ENCODE measurements around the gene MYH16.
"Not testable (repeated sequence)": the region's sequence is repeated elsewhere in the genome, so short reads cannot be mapped to it uniquely, and the experiment has no call there.

The MYH16 gene

DNA sequence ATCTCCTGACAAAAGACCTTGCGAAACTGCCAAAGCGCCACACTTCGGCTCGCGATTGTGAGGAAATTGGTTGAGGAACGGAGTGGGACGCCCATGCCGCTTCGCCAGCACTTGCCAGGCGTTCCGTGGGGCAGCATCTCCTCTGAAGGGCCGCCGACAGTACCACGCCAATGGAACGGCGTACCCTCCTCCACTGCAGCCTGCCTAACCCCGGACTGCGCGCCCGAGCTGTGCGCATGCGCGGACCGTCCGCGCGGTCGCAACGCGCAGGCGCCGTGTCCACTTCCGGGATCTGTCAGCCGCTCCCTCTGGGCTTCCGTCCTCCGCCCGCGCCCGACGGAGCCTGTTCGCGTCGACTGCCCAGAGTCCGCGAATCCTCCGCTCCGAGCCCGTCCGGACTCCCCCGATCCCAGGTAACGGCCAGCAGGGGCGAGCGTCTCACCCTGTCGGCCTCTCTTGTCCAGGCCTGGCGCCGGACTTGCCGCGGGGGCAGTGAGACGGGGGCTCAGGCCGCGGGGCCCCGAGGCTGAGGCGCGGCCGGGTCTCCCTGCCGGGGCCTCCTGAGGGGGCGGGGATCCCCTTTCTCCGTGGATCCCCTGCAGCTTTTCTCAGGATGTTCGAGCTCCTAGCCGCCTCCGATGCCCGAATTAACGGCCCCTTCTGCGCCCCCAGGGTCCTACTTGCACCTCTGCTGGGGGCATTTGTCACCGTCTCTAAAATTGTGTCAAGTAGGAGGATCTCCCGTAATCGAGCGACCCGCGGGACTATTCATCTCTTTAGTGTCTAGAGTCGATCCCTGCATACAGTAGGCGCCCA, 53.2 kb downstream of the MYH16 start, which contains the start of gene ARPC1A:
ARPC1A (plus strand) TSS at position 307 of the 816 bp plus-strand sequence. CDS start 7,456 bp downstream, outside the sequence.
- H3K9me3 Mint-ChIP-seq: no peaks in the 10 kb centered on the region
- peak within 1 kb of the TSS; percentile 87 to 91 (median 91) for H3K4me3 Mint-ChIP-seq
- TF ChIP-seq, protein P1, sequence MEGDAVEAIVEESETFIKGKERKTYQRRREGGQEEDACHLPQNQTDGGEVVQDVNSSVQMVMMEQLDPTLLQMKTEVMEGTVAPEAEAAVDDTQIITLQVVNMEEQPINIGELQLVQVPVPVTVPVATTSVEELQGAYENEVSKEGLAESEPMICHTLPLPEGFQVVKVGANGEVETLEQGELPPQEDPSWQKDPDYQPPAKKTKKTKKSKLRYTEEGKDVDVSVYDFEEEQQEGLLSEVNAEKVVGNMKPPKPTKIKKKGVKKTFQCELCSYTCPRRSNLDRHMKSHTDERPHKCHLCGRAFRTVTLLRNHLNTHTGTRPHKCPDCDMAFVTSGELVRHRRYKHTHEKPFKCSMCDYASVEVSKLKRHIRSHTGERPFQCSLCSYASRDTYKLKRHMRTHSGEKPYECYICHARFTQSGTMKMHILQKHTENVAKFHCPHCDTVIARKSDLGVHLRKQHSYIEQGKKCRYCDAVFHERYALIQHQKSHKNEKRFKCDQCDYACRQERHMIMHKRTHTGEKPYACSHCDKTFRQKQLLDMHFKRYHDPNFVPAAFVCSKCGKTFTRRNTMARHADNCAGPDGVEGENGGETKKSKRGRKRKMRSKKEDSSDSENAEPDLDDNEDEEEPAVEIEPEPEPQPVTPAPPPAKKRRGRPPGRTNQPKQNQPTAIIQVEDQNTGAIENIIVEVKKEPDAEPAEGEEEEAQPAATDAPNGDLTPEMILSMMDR (IDR thresholded peaks at IDR 0.05; ENCODE audit: unreplicated experiment in 3 of 3): peak in 2 of 3 experiments; percentile 17 to 32
- no peaks in the 10 kb centered on the region for H3K27me3 Mint-ChIP-seq (ENCODE audit: low read depth)
- peaks cover 14% of the 10 kb centered on the region for H3K4me1 Mint-ChIP-seq
- H3K36me3 Mint-ChIP-seq (ENCODE audit: low read depth): no peaks in the 10 kb centered on the region
- peak within 1 kb of the TSS; percentile 66 to 91 (median 67) for H3K27ac Mint-ChIP-seq

DNA sequence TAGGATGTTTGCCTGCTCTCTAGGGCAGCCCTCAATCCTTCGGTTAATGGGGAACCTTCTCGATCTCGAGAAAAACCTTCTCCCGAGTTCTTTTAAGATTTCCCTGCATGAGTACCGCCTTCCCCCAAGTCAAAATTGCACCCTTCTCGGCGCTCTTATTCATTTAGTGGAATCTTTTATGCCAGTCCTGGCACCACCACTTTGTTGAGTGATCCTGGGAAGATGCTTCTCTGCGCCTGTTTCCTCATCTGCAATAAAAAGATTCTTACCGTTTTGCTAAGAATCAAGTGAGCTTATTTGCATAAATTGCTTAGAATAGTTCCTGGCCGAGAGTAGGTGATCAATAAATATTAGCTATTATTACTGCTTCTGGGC, 53.8 kb downstream of the MYH16 start:
- peaks cover 14% of the 10 kb centered on the region for H3K4me1 Mint-ChIP-seq
- H3K36me3 Mint-ChIP-seq (ENCODE audit: low read depth): no peaks in the 10 kb centered on the region
- H3K27me3 Mint-ChIP-seq (ENCODE audit: low read depth): no peaks in the 10 kb centered on the region
- H3K4me3 Mint-ChIP-seq: peak overlapping the region; percentile 87 to 91 (median 91)
- TF ChIP-seq, protein P1 (IDR thresholded peaks at IDR 0.05; ENCODE audit: unreplicated experiment in 3 of 3): no peak
- H3K27ac Mint-ChIP-seq: peak overlapping the region; percentile 66 to 91 (median 67)
- no peaks in the 10 kb centered on the region for H3K9me3 Mint-ChIP-seq

DNA sequence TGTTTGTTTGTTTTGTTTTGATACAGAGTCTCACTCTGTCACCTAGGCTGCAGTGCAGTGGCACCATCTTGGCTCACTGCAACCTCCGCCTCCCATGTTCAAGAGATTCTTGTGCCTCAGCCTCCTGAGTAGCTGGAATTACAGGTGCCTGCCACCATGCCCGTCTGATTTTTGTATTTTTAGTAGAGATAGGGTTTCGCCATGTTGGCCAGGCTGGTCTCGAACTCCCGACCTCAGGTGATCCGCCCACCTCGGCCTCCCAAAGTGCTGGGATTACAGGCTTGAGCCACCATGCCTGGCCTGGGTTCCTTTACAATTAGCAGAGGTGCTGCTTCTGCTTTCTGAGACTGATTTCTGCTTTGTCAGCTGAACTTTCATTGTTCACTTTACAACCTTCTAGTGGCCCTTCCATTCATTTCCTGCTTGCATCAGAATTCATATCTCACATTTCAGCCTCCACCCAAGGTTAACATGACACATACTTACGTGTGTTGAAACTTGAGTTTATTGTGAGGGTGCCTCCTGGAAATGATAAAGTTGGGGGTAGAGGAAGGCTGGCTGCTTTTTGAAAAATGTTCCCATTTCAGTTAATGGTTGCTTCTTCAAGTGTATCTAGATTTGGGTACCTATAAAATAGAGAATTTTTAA, 57.8 kb downstream of the MYH16 start:
- not testable (repeated sequence) for H3K9me3 Mint-ChIP-seq; H3K27ac Mint-ChIP-seq; H3K27me3 Mint-ChIP-seq (ENCODE audit: low read depth)
- peak overlapping the region in 2 of 3 experiments; percentile 16 to 35 for H3K4me3 Mint-ChIP-seq
- H3K36me3 Mint-ChIP-seq (ENCODE audit: low read depth): peaks cover 24% of the 10 kb centered on the region
- peaks cover 14% of the 10 kb centered on the region for H3K4me1 Mint-ChIP-seq

DNA sequence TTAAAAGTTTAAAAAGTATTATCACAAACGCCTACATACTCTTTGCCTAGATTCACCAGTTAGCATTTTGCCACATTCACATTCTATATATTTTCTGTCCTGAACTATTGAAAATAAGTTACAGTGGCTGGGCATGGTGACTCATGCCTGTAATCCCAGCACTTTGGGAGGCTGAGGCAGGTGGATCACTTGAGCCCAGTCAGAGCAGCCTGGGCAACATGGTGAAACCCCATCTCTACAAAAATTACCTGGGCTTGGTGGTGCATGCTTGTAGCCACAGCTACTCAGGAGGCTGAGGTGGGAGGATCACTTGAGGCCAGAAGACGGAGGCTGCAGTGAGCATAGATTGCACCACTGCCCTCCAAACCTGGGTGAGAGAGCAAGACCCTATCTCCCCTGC, 58.4 kb downstream of the MYH16 start:
- H3K27me3 Mint-ChIP-seq (ENCODE audit: low read depth): no peaks in the 10 kb centered on the region
- TF ChIP-seq, protein P1 (IDR thresholded peaks at IDR 0.05; ENCODE audit: unreplicated experiment in 3 of 3): no peak
- H3K27ac Mint-ChIP-seq: no peak overlapping the region
- peaks cover 27% of the 10 kb centered on the region for H3K36me3 Mint-ChIP-seq (ENCODE audit: low read depth)
- H3K9me3 Mint-ChIP-seq: no peaks in the 10 kb centered on the region
- H3K4me1 Mint-ChIP-seq: peaks cover 14% of the 10 kb centered on the region
- no peak overlapping the region for H3K4me3 Mint-ChIP-seq

DNA sequence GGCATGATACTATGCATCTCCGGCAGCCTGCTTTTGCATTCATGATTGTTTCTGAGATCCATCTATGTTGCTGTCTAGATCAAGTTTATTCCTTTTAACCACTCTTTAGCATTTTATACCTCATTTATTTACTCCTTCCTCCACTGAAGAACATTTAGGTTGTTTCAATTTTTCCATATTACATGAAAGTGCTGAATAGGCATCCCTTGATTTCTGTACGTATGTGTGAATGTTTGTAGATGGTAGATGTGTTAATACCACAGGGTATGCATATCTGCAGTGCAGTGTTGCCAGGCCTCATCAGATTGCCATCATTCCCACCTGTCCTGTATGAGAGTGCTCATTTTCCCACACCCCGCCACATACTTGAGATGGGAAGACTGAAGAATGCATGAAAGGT, 67.0 kb downstream of the MYH16 start:
- Mint-ChIP-seq H3K4me3 (no peak overlapping the region), H3K27ac (no peak overlapping the region), H3K36me3 (ENCODE audit: low read depth) (peaks cover 61% of the 10 kb centered on the region), H3K27me3 (ENCODE audit: low read depth) (no peaks in the 10 kb centered on the region), H3K9me3 (no peaks in the 10 kb centered on the region), H3K4me1 (no peaks in the 10 kb centered on the region)
- TF ChIP-seq, protein P1 (IDR thresholded peaks at IDR 0.05; ENCODE audit: unreplicated experiment in 3 of 3): no peak

DNA sequence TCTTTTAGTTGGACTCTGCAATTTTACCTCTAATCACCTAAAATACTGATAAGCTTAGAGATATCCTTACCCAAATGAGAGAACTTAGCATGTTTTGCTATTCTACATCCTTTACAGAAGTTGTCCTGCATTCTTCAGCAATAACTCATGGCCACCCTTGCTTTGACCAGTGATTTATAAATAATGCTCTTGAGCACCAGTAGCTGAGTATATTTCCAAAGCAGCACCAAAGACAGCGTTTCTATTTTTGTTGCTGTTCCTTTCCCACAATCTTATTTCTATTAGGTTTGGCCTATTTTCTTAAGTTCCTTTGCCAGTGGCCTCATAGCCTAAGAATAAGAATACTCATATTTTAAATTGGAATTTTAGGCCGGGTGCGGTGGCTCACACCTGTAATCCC, 68.0 kb downstream of the MYH16 start:
- no peaks in the 10 kb centered on the region for H3K4me1 Mint-ChIP-seq
- H3K27ac Mint-ChIP-seq: no peak overlapping the region
- TF ChIP-seq, protein P1 (IDR thresholded peaks at IDR 0.05; ENCODE audit: unreplicated experiment in 3 of 3): no peak
- H3K27me3 Mint-ChIP-seq (ENCODE audit: low read depth): no peaks in the 10 kb centered on the region
- no peak overlapping the region for H3K4me3 Mint-ChIP-seq
- H3K9me3 Mint-ChIP-seq: no peaks in the 10 kb centered on the region
- H3K36me3 Mint-ChIP-seq (ENCODE audit: low read depth): peaks cover 61% of the 10 kb centered on the region

Data from nephron (organoid).